WERI-Rb-1 (cell line): ENCODE data around the gene RPTOR.

ENCODE experiments used
- DNase-seq: peaks from one replicate; pipeline ENCODE4 v3.0.0-alpha.2; 2020
- H3K27ac ChIP-seq: fragments of 250-450 bp; sonication (Bioruptor Pico); 2 replicates; pipeline ENCODE4 v1.5.1; 2020; ENCODE audit warnings: mild to moderate bottlenecking, moderate library complexity
- H3K27me3 ChIP-seq: fragments of 250-450 bp; sonication (Bioruptor Pico); 2 replicates; pipeline ENCODE4 v1.5.1; 2021; ENCODE audit warnings: mild to moderate bottlenecking, low read depth, moderate library complexity; ENCODE audit not compliant: insufficient read depth, severe bottlenecking
- H3K36me3 ChIP-seq: fragments of 250-450 bp; sonication (Bioruptor Pico); 2 replicates; pipeline ENCODE4 v1.5.1; 2020; ENCODE audit warnings: mild to moderate bottlenecking, moderate library complexity
- H3K4me3 ChIP-seq: 2 replicates; pipeline ENCODE4 v1.5.1; 2011; ENCODE audit warnings: low read depth, mild to moderate bottlenecking, control low read depth, low read length
- H3K9me3 ChIP-seq: fragments of 250-450 bp; sonication (Bioruptor Pico); 2 replicates; pipeline ENCODE4 v1.5.1; 2021; ENCODE audit warnings: mild to moderate bottlenecking, moderate library complexity; ENCODE audit not compliant: severe bottlenecking
- TF ChIP-seq, protein P1 (sequence below): IDR thresholded peaks from 2 replicates; pipeline ENCODE4 v1.5.1; 2011; ENCODE audit warnings: low read depth, mild to moderate bottlenecking, control low read depth, inconsistent platforms, low read length

The RPTOR gene

DNA sequence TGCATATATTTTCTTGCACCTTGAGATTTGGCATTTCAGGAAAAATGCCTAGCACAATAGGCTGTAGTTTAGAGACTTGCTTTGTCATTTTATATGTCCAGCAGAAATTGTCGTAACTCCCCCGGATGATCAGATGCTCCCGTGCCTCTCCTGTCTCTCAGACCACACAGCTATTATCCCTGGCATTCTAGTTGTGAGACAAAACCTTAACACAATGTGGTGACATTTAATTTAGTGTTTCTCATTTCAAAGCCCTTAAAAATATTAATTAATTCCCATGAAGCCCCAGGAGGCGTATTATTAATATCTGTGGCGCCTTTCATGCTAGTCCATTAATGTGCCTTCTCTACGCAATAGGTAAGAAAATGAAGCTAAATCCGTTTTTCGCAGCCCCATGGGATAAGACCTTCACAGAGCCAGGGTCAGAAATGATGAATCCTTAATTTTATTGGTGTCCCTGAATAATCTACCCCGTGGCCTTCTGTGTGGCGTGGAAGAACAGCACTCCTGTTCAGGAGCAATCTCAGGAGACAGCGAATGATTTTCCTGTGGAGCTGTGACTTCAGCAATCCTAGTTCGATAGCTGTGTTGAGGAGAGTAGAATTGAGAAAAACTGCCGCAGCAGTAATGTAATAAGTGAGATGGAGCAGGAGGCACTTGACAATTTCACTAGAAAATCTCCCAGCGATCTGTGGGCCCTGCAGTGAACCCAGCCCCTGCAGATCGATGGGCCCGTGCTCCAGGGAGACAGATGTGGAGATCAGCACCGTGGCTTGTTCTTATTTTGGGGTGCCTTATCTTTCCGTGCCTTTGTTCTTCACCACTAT lies 157.9 kb downstream of the RPTOR start:
- Histone ChIP-seq H3K9me3 (no peaks in the 10 kb centered on the region), H3K4me3 (no peak overlapping the region), H3K27ac (no peak overlapping the region), H3K36me3 (peaks cover under 1% of the 10 kb centered on the region), H3K27me3 (no peaks in the 10 kb centered on the region)
- no peak for DNase-seq
- TF ChIP-seq, protein P1, sequence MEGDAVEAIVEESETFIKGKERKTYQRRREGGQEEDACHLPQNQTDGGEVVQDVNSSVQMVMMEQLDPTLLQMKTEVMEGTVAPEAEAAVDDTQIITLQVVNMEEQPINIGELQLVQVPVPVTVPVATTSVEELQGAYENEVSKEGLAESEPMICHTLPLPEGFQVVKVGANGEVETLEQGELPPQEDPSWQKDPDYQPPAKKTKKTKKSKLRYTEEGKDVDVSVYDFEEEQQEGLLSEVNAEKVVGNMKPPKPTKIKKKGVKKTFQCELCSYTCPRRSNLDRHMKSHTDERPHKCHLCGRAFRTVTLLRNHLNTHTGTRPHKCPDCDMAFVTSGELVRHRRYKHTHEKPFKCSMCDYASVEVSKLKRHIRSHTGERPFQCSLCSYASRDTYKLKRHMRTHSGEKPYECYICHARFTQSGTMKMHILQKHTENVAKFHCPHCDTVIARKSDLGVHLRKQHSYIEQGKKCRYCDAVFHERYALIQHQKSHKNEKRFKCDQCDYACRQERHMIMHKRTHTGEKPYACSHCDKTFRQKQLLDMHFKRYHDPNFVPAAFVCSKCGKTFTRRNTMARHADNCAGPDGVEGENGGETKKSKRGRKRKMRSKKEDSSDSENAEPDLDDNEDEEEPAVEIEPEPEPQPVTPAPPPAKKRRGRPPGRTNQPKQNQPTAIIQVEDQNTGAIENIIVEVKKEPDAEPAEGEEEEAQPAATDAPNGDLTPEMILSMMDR, result no peak

DNA sequence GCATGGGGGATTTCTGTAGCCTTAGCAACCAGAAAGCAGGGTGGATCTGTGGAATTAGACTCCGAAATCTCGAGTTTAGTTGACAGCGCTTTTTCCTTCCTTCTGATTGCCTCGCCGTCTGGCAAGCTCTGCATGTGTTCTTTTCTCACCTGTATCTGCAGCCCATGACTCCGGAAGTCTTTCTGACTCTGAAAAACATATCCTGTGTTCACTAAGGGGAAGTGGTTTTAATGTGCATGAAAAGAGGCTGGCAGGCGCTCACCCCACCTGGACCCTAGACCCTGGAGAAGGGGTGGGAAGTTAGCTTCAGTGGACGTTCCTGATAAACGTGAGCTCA lies 158.5 kb downstream of the RPTOR start:
- Histone ChIP-seq H3K27me3 (no peaks in the 10 kb centered on the region), H3K27ac (no peak overlapping the region), H3K9me3 (no peaks in the 10 kb centered on the region), H3K4me3 (no peak overlapping the region), H3K36me3 (peaks cover 6% of the 10 kb centered on the region)
- no peak for DNase-seq
- TF ChIP-seq, protein P1, result no peak

DNA sequence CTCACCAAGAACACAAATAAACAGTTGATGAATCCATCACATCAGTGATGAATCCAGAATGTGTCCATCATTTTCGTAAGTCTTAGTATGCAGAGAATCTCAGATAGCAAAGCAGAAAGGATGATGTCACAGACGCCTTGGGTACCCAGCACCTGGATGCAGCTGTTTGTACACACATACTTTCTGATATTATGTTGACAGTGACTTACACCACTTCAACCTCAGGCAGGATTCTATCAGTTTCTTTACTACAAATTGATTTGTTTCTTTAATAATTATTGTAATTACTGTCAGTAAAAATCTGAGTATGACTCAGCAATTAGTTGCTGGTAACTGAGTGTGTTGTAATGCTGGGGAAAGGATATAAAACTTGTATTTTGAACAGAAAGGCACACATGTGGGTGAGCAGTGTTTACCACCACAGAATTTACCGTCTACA lies 159.8 kb downstream of the RPTOR start:
- TF ChIP-seq, protein P1, result no peak
- Histone ChIP-seq H3K27me3 (no peaks in the 10 kb centered on the region), H3K4me3 (no peak overlapping the region), H3K36me3 (peaks cover 14% of the 10 kb centered on the region), H3K9me3 (no peaks in the 10 kb centered on the region), H3K27ac (no peak overlapping the region)
- no peak for DNase-seq

DNA sequence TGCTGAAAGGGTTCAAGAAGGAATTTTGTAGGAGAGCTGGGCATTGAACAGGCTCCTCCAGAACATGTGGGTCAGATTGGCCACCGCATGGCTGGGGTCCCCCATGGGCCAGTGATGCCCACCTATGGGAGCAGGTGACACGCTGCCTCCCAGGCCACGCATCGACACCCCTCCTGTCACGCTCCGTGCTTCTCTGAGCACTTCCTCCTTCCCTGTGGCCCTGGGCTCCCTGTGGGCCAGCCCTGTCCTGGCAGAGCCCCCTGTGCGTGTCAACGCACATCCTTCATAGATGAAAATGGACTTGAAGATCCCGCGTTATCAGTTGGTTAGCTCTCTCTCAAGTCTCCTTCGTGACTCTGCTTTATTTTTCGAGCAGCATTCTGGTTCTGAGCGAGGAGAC lies 160.3 kb downstream of the RPTOR start:
- H3K4me3 ChIP-seq, result no peak overlapping the region
- peaks cover 15% of the 10 kb centered on the region for H3K36me3 ChIP-seq
- no peak overlapping the region for H3K27ac ChIP-seq
- H3K27me3 ChIP-seq, result no peaks in the 10 kb centered on the region
- no peak for DNase-seq
- TF ChIP-seq, protein P1, result no peak
- H3K9me3 ChIP-seq, result no peaks in the 10 kb centered on the region

DNA sequence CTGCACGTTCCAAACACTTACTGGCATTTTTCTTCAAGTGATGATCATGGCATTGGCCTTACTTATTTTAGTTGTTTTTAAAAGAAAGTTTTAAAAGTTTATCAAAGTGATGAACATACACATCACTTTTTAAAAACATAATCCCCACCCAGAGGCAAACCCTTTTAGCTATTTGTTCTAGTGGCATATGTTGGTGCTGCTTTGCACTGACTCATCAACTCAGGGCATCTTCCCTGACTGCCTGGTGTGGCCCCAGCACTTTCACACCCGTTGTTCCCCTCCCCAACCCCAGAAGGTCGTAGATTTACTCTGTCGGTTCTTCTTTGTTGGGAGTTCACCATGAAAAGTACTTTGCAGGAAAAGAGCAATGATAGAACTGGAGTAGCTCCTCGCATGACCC lies 161.3 kb downstream of the RPTOR start:
- no peaks in the 10 kb centered on the region for H3K27me3 ChIP-seq
- no peak overlapping the region for H3K27ac ChIP-seq
- TF ChIP-seq, protein P1, result no peak
- no peak for DNase-seq
- no peaks in the 10 kb centered on the region for H3K9me3 ChIP-seq
- no peak overlapping the region for H3K4me3 ChIP-seq
- H3K36me3 ChIP-seq, result peaks cover 15% of the 10 kb centered on the region

DNA sequence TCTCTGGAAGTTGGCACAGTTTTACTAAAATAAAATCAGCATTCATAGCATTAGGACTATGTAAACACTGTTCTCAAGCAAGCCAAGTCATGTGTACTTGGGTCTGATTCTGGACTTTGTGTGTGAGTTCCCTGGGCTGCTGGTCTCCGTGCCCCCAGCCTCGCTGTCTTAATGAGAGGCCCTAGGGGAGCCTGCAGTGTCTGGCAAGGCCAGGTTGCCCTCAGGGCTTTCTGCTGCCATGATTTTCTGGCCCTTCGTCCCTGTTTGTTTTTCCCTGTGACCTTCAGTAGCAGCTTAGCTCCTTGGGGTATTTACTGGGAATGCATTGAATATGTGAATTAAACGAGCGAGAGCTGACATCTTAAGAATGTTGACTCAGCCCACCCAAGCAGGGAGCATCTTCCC lies 161.8 kb downstream of the RPTOR start:
- Histone ChIP-seq H3K36me3 (peaks cover 15% of the 10 kb centered on the region), H3K27me3 (no peaks in the 10 kb centered on the region), H3K4me3 (no peak overlapping the region), H3K27ac (no peak overlapping the region), H3K9me3 (no peaks in the 10 kb centered on the region)
- TF ChIP-seq, protein P1, result no peak
- no peak for DNase-seq
